GM12878 (cell line): Measurements from ENCODE around the gene CCL2. TPM values are rescaled to one million over a fixed set of nuclear protein-coding genes. Genes with fewer than 3 reads are reported as not detected.

Experiments used
- ATAC-seq: fragments of 200-7000 bp; cut with Tn5 transposase; 3 replicates; pipeline ENCODE4 v1.9.1; 2020; ENCODE audit warnings: mild to moderate bottlenecking, moderate library complexity
- BruUV-seq: library from RNA; stranded (reverse); fragments of 400-500 nt; replicated peaks from 2 replicates; lab custom pipeline; 2021; lab: Mats Ljungman, UMichigan
- CTCF ChIA-PET: fragments of 300-600 bp; sonication (Branson Sonifier 250); formaldehyde crosslinking; extraction: SDS; loops from one replicate; lab custom pipeline; 2021; ENCODE audit warnings: inconsistent platforms; lab: Yijun Ruan, JAX
- POLR2A ChIA-PET: fragments of 350-600 bp; formaldehyde crosslinking; extraction: SDS; loops from one replicate; lab custom pipeline; 2021; ENCODE audit warnings: inconsistent platforms; lab: Charles Lee
- RAD21 ChIA-PET: fragments of 300-600 bp; sonication (Branson Sonifier 250); formaldehyde crosslinking; loops from one replicate; lab custom pipeline; 2023; ENCODE audit warnings: antibody characterized with exemption; ENCODE audit not compliant: unreplicated experiment; lab: Charles Lee
- SMC1A ChIA-PET: fragments of 300-600 bp; sonication (Branson Sonifier 250); formaldehyde crosslinking; loops from one replicate; lab custom pipeline; 2023; ENCODE audit not compliant: unreplicated experiment, uncharacterized antibody; lab: Charles Lee
- DNase-seq: peaks from one replicate; pipeline ENCODE4 v3.0.0-alpha.2; 2011; ENCODE audit warnings: low read depth, low spot score
- FAIRE-seq: peaks from 3 replicates; lab custom pipeline; 2011; peaks lifted over from hg19 to GRCh38; lab: Jason Lieb, UNC
- H2AFZ ChIP-seq: 2 replicates; pipeline ENCODE4 v1.6.0; 2011; ENCODE audit warnings: low read depth, low read length, control low read depth; ENCODE audit not compliant: control insufficient read depth
- H3K27ac ChIP-seq: 2 replicates; pipeline ENCODE4 v1.5.1; 2011; ENCODE audit warnings: control low read depth; ENCODE audit not compliant: control insufficient read depth, insufficient read depth
- H3K27me3 ChIP-seq, 2 experiments: replicated peaks in 1 of 2; 2 replicates each; pipeline versions ENCODE4 v1.6.0 to v1.6.1; 2011; ENCODE audit warnings: low read length in 1 of 2; ENCODE audit not compliant: control insufficient read depth in 2 of 2, insufficient read depth in 2 of 2
- H3K36me3 ChIP-seq, 2 experiments: 2 replicates each; pipeline ENCODE4 v1.5.1; 2011; ENCODE audit warnings: low read length in 1 of 2; ENCODE audit not compliant: control insufficient read depth in 2 of 2, insufficient read depth in 2 of 2
- H3K4me1 ChIP-seq: 2 replicates; pipeline ENCODE4 v1.6.1; 2011; ENCODE audit warnings: mild to moderate bottlenecking, low read length, moderate library complexity, mixed read lengths; ENCODE audit not compliant: control insufficient read depth, insufficient read depth
- H3K4me2 ChIP-seq: 2 replicates; pipeline ENCODE4 v1.6.0; 2011; ENCODE audit warnings: control low read depth; ENCODE audit not compliant: control insufficient read depth, insufficient read depth
- H3K4me3 ChIP-seq: fragments of 200-600 bp; sonication (generic); 2 replicates; pipeline ENCODE4 v1.5.1; 2016
- H3K79me2 ChIP-seq: 2 replicates; pipeline ENCODE4 v1.6.0; 2011; ENCODE audit warnings: low read length; ENCODE audit not compliant: control insufficient read depth, insufficient read depth
- H3K9ac ChIP-seq: 2 replicates; pipeline ENCODE4 v1.8.0; 2011; ENCODE audit warnings: low read length, control low read depth, mixed read lengths; ENCODE audit not compliant: control insufficient read depth, insufficient read depth
- H3K9me3 ChIP-seq: replicated peaks from 3 replicates; pipeline ENCODE4 v1.5.1; 2011; ENCODE audit warnings: mild to moderate bottlenecking, low read length; ENCODE audit not compliant: control insufficient read depth, insufficient read depth
- H4K20me1 ChIP-seq: 2 replicates; pipeline ENCODE4 v1.6.0; 2011; ENCODE audit not compliant: control insufficient read depth, insufficient read depth
- ASH2L ChIP-seq: fragments of 300-600, 200-600 bp; sonication (generic); IDR thresholded peaks from 2 replicates; pipeline ENCODE4 v1.6.1; 2017; ENCODE audit warnings: low read depth, mild to moderate bottlenecking, borderline replicate concordance
- BACH1 ChIP-seq: fragments of 450-650 bp; IDR thresholded peaks from 2 replicates; pipeline ENCODE4 v1.6.1; 2017; ENCODE audit warnings: mild to moderate bottlenecking, borderline replicate concordance
- BHLHE40 ChIP-seq, 2 experiments: fragments of 450-650 bp in 1 of 2; IDR thresholded peaks; 2 replicates each; pipeline ENCODE4 v1.6.1; 2011 to 2017; ENCODE audit warnings: low read depth in 2 of 2, borderline replicate concordance in 1 of 2, improper control_type of control experiment in 1 of 2, low read length in 1 of 2, mild to moderate bottlenecking in 1 of 2
- CHD1 ChIP-seq: IDR thresholded peaks from 2 replicates; pipeline ENCODE4 v1.6.1; 2012; ENCODE audit warnings: low read depth, low read length, improper control_type of control experiment
- CHD4 ChIP-seq: fragments of 200-600 bp; sonication (generic); IDR thresholded peaks from 2 replicates; pipeline ENCODE4 v1.6.1; 2016; ENCODE audit warnings: mild to moderate bottlenecking
- EP300 ChIP-seq, 2 experiments: fragments of 150-350 bp in 1 of 2; IDR thresholded peaks; 2 replicates each; pipeline ENCODE4 v1.6.1; 2011 to 2012; ENCODE audit warnings: low read depth in 2 of 2, low read length in 2 of 2, borderline replicate concordance in 1 of 2, improper control_type of control experiment in 1 of 2, inconsistent platforms in 1 of 2; ENCODE audit not compliant: control insufficient read depth in 1 of 2
- FOS ChIP-seq: IDR thresholded peaks from 3 replicates; pipeline ENCODE4 v1.6.1; 2011; ENCODE audit warnings: borderline replicate concordance; ENCODE audit not compliant: insufficient read length; ENCODE audit errors: extremely low read depth
- FOXK2 ChIP-seq: fragments of 450-650 bp; IDR thresholded peaks from 2 replicates; pipeline ENCODE4 v1.6.1; 2017; ENCODE audit warnings: mild to moderate bottlenecking, moderate library complexity
- MYB ChIP-seq: fragments of 150-350 bp; IDR thresholded peaks from 2 replicates; pipeline ENCODE4 v1.6.1; 2014; ENCODE audit warnings: mild to moderate bottlenecking, low read depth, low read length, borderline replicate concordance
- NR2F1 ChIP-seq: fragments of 450-650 bp; conservative IDR thresholded peaks from 2 replicates; pipeline ENCODE4 v1.6.1; 2017; ENCODE audit warnings: mild to moderate bottlenecking
- RUNX3 ChIP-seq: IDR thresholded peaks from 2 replicates; pipeline ENCODE4 v1.6.1; 2012; ENCODE audit warnings: low read length, inconsistent platforms
- TCF12 ChIP-seq: IDR thresholded peaks from 2 replicates; pipeline ENCODE4 v1.6.1; 2011; ENCODE audit warnings: low read depth, mild to moderate bottlenecking, low read length
- TCF3 ChIP-seq: IDR thresholded peaks from 2 replicates; pipeline ENCODE4 v1.6.1; 2012; ENCODE audit warnings: low read depth, mild to moderate bottlenecking, low read length, borderline replicate concordance; ENCODE audit not compliant: insufficient read depth
- ZNF24 ChIP-seq: fragments of 450-650 bp; IDR thresholded peaks from 2 replicates; pipeline ENCODE4 v1.6.1; 2017; ENCODE audit warnings: antibody characterized with exemption, mild to moderate bottlenecking
- ZNF622 ChIP-seq: fragments of 450-650 bp; IDR thresholded peaks from 2 replicates; pipeline ENCODE4 v1.6.1; 2017; ENCODE audit warnings: mild to moderate bottlenecking, inconsistent platforms
- WGBS: methylation state at CpG from one replicate; pipeline ENCODE4 v1.1.6; 2016; ENCODE audit warnings: low lambda C conversion rate; ENCODE audit not compliant: insufficient replicate concordance, insufficient coverage; ENCODE audit errors: missing lambda C conversion rate; 5-methylcytosine and 5-hydroxymethylcytosine counted together
- in situ Hi-C: fragments of 300-500 bp; cut with MboI; formaldehyde crosslinking; loops from 9 replicates; pipeline ENCODE4 v1.14.3; 2018; ENCODE audit warnings: mixed read lengths
- intact Hi-C: fragments of 100-400 bp; cut with micrococcal nuclease; formaldehyde crosslinking; loops from one replicate; pipeline ENCODE4 v1.14.2; 2022; ENCODE audit not compliant: unreplicated experiment
- polyA plus RNA-seq, 11 experiments: library from polyadenylated mRNA; depleted of rRNA in 4 of 11; unstranded in 6 of 11; stranded (reverse) in 5 of 11; fragments of >200 nt; fragmentation: Nextera tagmentation in 4 of 11; fragmentation: Illumina TruSeq in 1 of 11; extraction: Ambion mirVana in 4 of 11; extraction: Trizol in 1 of 11; gene quantifications; 1 replicate in 1 of 11; 2 replicates in 10 of 11; pipeline versions ENCODE4 v1.2.1 to v1.2.3, GENCODE V29; 2011 to 2016; ENCODE audit warnings: inconsistent platforms in 2 of 11, missing spikeins in 2 of 11, low read depth in 1 of 11
- total RNA-seq, 4 experiments: library from RNA; depleted of rRNA in 3 of 4; stranded (reverse); fragments of >200 nt in 3 of 4; fragmentation: Illumina TruSeq in 1 of 4; extraction: Trizol in 1 of 4; gene quantifications; 2 replicates each; pipeline versions ENCODE4 v1.2.1 to v1.2.3, GENCODE V29; 2013 to 2021
- TF ChIP-seq, protein P1 (sequence below): fragments of 450-650 bp; IDR thresholded peaks from 2 replicates; pipeline ENCODE4 v1.6.1; 2016; ENCODE audit warnings: mild to moderate bottlenecking

The CCL2 gene
- total and polyA plus RNA-seq, 10 of the 15 experiments (the other 5 are each of a cell fraction or from before 2014, with no cell fraction given): 0.16 to 0.18 TPM; not detected in 8

DNA sequence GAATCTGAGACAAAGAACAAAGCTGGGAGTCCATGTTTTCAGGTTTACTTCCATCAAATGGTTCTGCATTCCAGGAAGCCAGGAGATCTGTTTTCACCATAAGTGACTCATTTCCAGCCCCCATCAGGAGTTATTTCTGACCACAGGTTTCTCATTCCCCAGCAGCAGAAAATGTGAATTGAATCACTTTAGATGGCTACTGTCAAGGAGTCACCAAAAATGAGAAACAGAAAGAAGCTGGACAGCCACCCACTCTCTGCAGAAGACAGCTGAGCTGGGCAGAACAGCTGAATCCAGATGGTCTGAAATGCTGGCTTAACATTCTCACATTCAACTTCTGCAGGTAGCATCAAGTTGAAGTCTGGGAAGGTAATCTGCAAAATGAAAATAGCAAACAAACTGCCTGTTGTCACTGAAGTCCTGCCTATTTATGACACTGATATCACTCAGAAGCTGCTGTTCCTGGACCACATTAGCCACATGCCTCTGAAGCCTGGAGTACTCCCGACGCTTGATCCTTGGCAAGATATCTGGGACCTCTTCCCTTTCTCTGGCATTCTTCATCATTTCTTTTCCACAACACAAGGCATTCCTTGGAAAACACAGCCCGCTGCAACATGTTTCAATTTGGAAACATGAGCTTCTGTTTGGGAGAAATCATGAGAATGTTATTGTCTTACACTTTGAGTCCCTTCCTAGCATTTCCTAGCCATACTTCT is 45.7 kb downstream of the CCL2 start:
- intact Hi-C loops: no loop called here
- Histone ChIP-seq H3K9ac (no peak overlapping the region), H3K4me1 (no peaks in the 10 kb centered on the region; the same call in 1 of the 2 replicates), H3K27ac (no peak overlapping the region), H2AFZ (no peak overlapping the region), H3K36me3 (no peaks in the 10 kb centered on the region), H4K20me1 (no peaks in the 10 kb centered on the region), H3K9me3 (no peaks in the 10 kb centered on the region), H3K27me3 (peaks cover 0 to 4% of the 10 kb centered on the region in 2 experiments; a peak in 3 of 4 replicates), H3K4me3 (no peak overlapping the region), H3K4me2 (no peak overlapping the region), H3K79me2 (no peaks in the 10 kb centered on the region)
- POLR2A ChIA-PET: no interaction called here
- BruUV-seq: no TSS peak
- FAIRE-seq (no peak), DNase-seq (no peak), ATAC-seq (no peak)
- TF ChIP-seq EP300 (IDR thresholded peaks at IDR 0.05; ENCODE audit: borderline replicate concordance in 1 of 2, control insufficient read depth in 1 of 2, low read depth in 2 of 2, low read length in 2 of 2) (no peak), RUNX3 (peak; percentile 27; the same call in 1 of the 2 replicates), ASH2L (no peak), TCF12 (0 out of 2 replicates have a peak, but pooled peaks have one; percentile 21)
- SMC1A ChIA-PET: interaction anchor here (1.1 kb wide), 1 partner anchor 60 kb away, joined by 5 read pairs; no protein-coding TSS in a partner anchor
- in situ Hi-C loops: no loop called here
- CTCF ChIA-PET: no interaction called here
- WGBS: 57% methylated on average over 3 of the region's 3 CpGs
- RAD21 ChIA-PET: no interaction called here

DNA sequence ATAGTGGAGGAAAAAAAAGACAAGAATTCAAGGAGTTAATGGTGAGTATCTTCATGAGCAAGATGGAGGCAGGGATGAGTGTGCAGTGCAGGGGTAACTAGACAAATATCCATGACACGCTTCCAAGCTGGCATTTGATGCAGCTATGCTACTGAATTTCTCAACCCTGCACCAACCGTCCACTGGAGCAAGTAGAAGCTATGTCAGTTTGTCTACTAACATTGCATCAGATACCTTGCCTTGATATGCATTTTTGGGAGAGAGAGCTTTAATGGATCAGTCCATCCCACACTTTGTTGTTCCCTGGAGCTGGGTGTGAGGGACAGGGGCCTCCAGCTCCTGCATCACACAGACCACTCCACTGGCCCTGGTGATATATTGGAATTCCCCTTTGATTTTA is 46.9 kb downstream of the CCL2 start:
- whole genome bisulfite sequencing: 83% methylated on average over 2 of the region's 2 CpGs
- H4K20me1 ChIP-seq: no peaks in the 10 kb centered on the region
- no peak for DNase-seq
- H3K9me3 ChIP-seq: no peaks in the 10 kb centered on the region
- ChIA-PET CTCF (interaction anchor here (0.6 kb wide), 1 partner anchor 16 kb away, joined by 3 read pairs; no protein-coding TSS in a partner anchor), RAD21 (no interaction called here), SMC1A (no interaction called here), POLR2A (no interaction called here)
- no peak overlapping the region for H2AFZ ChIP-seq
- in situ Hi-C loops (no loop called here), intact Hi-C loops (no loop called here)
- BruUV-seq: no TSS peak
- peaks cover 0 to 4% of the 10 kb centered on the region in 2 experiments; a peak in 3 of 4 replicates for H3K27me3 ChIP-seq
- H3K4me1 ChIP-seq: no peaks in the 10 kb centered on the region; the same call in 1 of the 2 replicates
- FAIRE-seq: no peak
- H3K79me2 ChIP-seq: no peaks in the 10 kb centered on the region
- no peak overlapping the region for H3K27ac ChIP-seq
- H3K36me3 ChIP-seq: no peaks in the 10 kb centered on the region
- H3K4me2 ChIP-seq: no peak overlapping the region
- no peak overlapping the region for H3K4me3 ChIP-seq
- TF ChIP-seq ZNF622 (no peak), BACH1 (no peak), MYB (no peak), BHLHE40 (IDR thresholded peaks at IDR 0.05; ENCODE audit: borderline replicate concordance in 1 of 2, low read depth in 2 of 2, low read length in 1 of 2) (no peak), FOS (no peak), CHD4 (no peak), CHD1 (no peak), ZNF24 (no peak), FOXK2 (no peak), TCF3 (no peak), NR2F1 (no peak)
- TF ChIP-seq, protein P1, sequence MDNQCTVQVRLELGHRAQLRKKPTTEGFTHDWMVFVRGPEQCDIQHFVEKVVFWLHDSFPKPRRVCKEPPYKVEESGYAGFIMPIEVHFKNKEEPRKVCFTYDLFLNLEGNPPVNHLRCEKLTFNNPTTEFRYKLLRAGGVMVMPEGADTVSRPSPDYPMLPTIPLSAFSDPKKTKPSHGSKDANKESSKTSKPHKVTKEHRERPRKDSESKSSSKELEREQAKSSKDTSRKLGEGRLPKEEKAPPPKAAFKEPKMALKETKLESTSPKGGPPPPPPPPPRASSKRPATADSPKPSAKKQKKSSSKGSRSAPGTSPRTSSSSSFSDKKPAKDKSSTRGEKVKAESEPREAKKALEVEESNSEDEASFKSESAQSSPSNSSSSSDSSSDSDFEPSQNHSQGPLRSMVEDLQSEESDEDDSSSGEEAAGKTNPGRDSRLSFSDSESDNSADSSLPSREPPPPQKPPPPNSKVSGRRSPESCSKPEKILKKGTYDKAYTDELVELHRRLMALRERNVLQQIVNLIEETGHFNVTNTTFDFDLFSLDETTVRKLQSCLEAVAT: no peak
- H3K9ac ChIP-seq: no peak overlapping the region
- no peak for ATAC-seq
